ENCODE data around the gene TMEM43.

- TF ChIP-seq CTCF (conservative IDR thresholded peaks at IDR 0.05) (no peak), ZFX (IDR thresholded peaks at IDR 0.05) (no peak)
Measured at GRCh38 chr3:14123308-14124222, 1.3 kb upstream of the TMEM43 start.
